Smooth muscle cell of the coronary artery (primary cell): ENCODE data around the gene OR6C6. TPM values are rescaled to one million over a fixed set of nuclear protein-coding genes. Genes with fewer than 3 reads are reported as not detected.

ENCODE experiments used
- total RNA-seq: library from RNA; depleted of rRNA; stranded (reverse); fragments of >200 nt; gene quantifications from 2 replicates; pipeline ENCODE4 v1.2.3, GENCODE V29; 2014; ENCODE audit warnings: low replicate concordance

Gene OR6C6
- not detected in 2 replicates for total RNA-seq

DNA sequence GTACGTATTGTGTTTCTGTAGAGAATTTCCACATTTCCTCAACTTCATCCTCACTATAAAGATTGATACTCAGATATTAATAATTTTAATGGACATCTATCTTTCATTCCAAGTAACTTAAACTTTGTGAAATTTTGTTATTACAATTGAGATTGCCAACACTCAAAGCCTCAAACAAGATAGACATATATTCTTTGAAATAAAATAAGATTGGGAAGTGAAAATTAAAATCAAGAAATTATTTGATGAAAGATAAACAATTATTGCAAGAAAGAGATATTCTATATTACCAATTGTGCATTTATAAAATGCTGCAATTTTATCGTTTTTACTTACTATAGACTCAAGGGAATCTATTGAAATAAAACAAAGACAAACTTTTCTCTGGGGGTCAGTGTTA is at the start of gene OR6C6:
Gene OR6C6, minus strand, starts transcription at position 101 of the 400 bp plus-strand sequence. CDS start 1,337 bp downstream, outside the sequence.

DNA sequence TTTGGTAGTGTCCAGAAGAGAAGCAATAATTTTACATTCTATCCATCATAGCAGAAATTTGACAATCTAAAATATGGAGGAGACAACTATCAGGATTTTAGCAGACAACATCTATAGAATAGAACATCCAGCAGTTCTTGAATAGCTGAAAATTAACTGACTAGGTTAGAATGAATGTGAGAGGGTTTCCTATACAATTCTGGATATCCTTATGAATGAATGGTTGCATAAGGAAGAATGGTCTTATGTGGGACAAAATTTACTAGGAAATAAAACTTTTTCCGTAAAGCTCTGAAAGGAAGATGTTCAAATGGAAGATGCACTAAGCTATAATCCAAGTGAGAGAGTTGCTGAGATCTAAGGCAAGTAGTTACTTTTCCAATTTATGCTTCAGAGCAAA is 34.1 kb upstream of the OR6C6 start, which contains the start of gene OR6C3:
Gene OR6C3, plus strand, starts transcription at position 301 of the 400 bp plus-strand sequence. CDS start 955 bp downstream, outside the sequence.

DNA sequence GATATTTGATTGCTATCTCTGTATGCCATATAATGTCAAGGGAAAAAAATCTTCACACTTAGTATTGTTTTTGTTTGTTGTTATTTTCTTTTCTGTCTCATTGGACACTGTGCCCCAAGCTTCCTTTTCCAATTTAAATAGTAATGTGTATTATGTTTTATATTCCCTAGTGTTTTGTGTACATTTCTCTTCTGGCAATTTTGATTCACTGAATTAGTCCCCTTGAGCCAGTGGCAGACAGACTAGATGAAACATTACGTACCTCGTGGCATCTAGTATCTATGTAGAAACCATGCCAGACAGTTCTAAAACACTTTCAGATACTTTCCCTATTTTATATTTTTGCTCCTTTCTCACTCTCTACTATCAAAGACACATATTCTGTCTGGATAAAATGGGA is 17.7 kb upstream of the OR6C6 start, which contains the start of gene OR6C1:
Gene OR6C1, plus strand, starts transcription at position 301 of the 400 bp plus-strand sequence. CDS start 6,257 bp downstream, outside the sequence.

DNA sequence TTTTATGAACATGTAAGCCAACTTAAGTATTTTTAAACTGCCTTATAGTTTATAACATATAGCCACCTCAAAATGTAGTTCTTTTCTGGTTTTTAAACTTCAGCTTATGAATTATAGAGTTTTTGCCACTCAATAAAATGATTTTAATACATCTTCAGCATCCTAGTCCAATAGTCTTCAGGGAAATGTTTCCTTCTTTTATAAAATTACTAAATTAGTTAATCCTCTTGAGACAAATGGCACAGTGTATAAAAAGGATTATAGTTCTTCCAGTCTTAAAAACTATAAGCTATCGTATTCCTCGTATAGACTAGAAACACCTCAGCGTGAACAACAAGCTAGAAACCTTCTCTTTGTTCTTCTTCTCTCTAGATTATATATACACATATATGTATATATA is 52.1 kb downstream of the OR6C6 start, which contains the start of gene OR6C74:
Gene OR6C74, plus strand, starts transcription at position 301 of the 400 bp plus-strand sequence. CDS start 2,679 bp downstream, outside the sequence.

Other genes starting within 250 kb of the OR6C6 start
- gene OR9K2, start 170.2 kb downstream of the OR6C6 start, total RNA-seq, result not detected in 2 replicates
- not detected in 2 replicates for gene OR10A7, start 75.5 kb downstream of the OR6C6 start, total RNA-seq
- gene OR6C74, start 52.0 kb downstream of the OR6C6 start, total RNA-seq, result not detected in 2 replicates
- gene OR6C1, start 17.8 kb upstream of the OR6C6 start, total RNA-seq, result not detected in 2 replicates
- not detected in 2 replicates for gene OR6C3, start 34.2 kb upstream of the OR6C6 start, total RNA-seq
- not detected in 2 replicates for gene OR6C75, start 66.4 kb upstream of the OR6C6 start, total RNA-seq
- not detected in 2 replicates for gene OR6C65, start 104.0 kb upstream of the OR6C6 start, total RNA-seq
- gene OR6C76, start 129.7 kb upstream of the OR6C6 start, total RNA-seq, result not detected in 2 replicates
- gene OR6C2, start 147.5 kb upstream of the OR6C6 start, total RNA-seq, result not detected in 2 replicates
- not detected in 2 replicates for gene OR6C70, start 173.6 kb upstream of the OR6C6 start, total RNA-seq
- gene OR6C68, start 195.8 kb upstream of the OR6C6 start, total RNA-seq, result not detected in 2 replicates